HG03439 (cell line): ENCODE measurements around the gene LIN9.

ENCODE experiments used
- ATAC-seq: cut with Tn5 transposase; IDR thresholded peaks from one replicate; pipeline ENCODE4 v1.9.1; 2021; ENCODE audit warnings: mild to moderate bottlenecking, moderate library complexity; ENCODE audit not compliant: unreplicated experiment

Gene LIN9

DNA sequence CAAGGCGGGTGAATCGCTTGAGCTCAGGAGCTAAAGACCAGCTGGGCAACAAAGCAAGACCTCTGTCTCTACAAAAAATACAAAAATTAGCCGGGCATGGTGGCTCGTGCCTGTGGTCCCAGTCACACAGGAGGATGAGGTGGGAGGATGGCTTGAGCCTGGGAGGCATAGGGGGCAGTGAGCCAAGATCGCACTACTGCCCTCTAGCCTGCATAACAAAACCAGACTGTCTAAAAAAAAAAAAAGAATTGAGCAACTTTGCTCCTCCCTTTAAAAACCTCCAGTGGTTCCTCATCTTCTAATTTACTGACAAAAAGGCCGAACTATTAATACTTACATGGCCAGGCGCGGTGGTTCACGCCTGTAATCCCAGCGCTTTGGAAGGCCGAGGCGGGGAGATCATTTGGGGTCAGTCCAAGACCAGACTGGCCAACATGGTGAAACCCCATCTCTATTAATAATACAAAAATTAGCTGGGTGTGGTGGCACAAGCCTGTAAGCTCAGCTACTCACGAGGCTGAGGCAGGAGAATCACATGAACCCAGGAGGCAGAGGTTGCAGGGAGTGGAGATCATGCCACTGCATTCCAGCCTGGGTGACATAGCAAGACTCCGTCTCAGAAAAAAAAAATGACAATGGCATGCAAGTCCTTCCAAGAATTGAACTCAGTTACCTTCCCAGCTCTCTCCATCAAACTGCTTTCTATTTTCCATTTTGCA is 126.8 kb downstream of the LIN9 start:
- no peak for ATAC-seq
